Measurements from ENCODE around the gene DTX3.

DTX3 gene

DNA sequence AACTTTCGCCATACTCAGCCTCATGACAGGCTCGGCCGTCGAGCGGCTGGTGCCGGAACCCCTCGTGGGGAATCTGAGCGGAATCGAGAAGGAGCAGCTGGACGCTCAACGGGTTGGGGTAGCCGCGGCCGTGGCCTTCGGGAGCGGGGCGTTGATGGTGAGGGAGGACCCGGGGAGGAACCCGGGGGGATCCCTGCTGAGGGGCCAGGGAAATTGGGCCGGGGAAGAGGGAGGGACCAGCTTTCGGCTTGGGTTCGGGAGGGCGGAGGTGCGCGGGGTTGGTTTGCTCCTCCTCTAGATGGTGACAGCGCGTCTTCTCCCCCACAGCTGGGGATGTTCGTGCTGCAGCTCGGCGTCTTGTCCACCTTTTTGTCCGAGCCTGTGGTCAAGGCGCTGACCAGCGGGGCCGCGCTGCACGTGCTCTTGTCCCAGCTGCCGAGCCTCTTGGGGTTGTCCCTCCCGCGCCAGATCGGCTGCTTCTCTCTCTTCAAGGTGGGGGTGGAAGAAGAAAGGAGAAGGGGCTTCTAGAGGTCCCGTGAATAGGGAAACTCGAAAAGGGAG lies 16.4 kb downstream of the DTX3 start:
- no peak for DNase-seq

DNA sequence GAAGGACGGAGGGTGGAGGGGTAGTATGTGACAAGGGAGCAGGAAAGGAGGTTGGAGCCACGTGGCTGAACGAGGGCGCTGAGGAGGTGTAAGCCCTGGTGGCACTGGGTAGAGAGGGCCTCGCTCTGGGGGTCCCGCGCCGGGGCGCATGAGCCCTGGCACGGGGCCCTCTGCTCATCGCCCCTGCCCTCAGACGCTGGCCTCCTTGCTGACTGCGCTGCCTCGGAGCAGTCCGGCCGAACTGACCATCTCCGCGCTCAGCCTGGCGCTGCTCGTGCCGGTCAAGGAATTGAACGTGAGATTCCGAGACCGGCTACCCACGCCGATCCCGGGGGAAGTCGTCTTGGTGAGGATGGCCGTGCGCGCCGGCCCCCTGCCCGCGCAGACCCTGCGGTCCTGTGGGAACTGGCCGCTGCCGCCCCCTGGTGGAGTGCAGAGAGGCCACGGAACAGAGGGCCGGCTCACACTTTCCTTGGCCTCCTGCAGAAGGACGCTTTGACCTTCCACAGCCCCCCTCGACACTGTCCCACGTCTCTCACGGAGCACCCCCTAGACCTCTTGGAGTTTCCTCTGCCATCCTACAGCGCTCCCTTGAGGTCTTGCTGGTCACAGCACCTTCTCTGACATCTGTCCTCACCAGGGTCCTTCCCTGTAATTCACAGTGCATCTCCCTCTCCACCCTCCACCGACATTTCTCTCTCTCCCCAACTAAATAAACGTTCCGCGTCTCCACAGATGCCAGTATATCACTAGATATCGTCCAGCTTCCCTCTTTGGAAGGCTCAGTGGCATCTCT lies 17.1 kb downstream of the DTX3 start:
- DNase-seq: peak; percentile 43

DNA sequence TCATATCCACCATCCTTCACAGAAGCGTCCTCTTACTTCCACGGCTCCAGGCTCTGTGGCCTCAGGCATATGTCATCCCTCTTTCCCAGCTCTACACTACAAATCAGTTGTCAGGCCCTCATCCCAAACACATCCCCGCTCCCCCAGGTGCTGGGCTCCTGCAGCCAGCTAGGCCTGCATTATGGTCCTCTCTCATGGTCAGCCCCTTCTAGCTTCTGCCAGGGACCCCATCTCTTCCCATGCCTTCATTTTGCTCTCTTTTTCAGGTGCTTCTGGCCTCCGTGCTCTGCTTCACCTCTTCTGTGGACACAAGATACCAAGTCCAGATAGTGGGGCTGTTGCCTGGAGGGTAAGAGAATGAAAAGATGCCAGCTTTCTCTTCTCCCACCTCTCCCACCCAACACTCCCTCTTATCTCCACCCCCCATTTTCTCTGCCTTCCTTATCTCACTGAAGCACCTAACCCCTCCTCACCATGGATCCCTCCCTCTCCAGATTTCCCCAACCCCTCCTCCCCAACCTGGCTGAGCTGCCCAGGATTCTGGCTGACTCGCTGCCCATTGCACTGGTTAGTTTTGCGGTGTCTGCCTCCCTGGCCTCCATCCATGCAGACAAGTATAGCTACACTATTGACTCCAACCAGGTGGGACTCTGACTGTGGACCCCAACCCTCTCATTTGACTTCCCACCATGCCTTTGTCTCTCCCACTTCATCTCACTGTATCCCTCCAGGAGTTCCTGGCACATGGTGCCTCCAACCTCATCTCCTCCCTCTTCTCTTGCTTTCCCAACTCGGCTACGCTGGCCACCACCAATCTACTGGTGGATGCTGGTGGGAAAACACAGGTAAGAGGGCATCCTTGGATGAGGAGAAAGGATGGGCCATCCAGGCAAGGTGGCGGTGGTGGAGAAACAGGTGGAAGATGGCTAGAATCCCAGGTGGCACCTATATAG lies 17.9 kb downstream of the DTX3 start:
- DNase-seq: no peak

DNA sequence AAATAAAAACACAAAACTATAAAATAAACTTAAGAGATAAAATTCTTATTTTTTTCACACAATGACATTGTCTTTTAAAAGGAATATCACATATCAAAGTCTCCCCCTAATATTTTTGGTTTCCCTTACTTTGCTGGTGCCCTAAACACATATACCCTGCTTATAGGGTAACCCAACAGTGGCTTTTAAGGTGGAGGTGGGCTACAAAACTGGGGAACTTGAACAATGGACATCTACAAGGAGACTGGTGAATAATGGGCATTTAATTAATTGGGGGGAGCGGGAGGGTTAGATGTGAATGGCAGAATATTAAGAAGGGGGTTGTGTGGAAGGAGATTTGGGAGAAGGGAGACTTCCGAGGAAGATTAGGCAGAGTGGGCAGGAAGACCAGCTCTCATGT lies 18.8 kb downstream of the DTX3 start:
- no peak for DNase-seq

DNA sequence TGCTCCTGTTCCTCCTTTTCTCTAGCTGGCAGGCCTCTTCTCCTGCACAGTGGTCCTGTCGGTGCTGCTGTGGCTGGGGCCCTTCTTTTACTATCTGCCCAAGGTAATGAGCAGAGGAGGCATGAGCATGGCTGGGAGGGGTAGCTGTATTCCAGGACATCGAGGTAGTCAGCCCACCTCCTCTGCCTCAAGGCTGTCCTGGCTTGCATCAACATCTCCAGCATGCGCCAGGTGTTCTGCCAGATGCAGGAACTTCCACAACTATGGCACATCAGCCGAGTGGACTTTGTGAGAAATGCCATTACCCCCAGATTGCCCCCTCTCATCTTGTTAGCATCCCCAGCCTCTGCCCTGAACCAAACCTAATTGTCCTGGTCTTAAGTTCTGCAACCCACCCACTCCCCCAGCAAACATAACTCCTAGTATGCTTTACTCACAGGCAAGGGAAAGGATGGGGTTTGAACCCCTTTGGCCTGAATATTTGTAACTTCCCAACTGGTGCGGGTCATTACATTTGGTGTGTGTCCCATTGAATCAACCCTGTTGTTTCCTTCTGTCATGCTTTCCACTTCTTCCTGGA lies 19.3 kb downstream of the DTX3 start:
- no peak for DNase-seq

DNA sequence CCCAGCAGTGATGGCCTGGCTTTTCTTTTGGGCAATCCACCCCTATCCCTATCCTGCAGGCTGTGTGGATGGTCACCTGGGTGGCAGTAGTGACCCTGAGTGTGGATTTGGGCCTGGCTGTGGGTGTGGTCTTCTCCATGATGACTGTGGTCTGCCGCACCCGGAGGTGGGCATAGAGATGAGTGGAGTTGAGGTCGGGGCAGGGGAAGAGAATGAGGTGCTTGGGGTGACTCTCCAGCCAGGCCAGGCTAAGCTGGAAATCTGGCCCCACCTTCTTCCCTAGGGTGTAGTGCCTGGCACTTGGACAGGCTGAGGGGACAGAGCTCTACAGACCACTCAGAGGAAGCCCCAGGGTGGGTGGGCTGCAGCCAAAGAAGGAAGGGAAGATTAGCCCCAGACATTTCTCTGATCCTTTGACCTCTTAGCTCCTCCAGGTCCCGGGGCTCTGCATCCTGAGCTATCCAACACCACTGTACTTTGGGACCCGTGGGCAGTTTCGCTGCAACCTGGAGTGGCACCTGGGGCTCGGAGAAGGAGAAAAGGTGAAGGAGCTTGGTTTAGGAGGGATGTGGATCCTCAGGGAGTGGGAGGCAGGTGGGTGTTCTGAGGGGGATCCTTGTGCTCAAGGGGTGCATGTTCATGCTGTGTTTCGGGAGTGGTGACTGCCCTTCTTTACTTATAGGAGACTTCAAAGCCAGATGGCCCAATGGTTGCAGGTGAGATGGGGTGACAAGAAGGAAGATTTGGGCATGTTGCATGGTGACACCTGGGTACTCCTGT lies 20.0 kb downstream of the DTX3 start:
- DNase-seq: no peak

DNA sequence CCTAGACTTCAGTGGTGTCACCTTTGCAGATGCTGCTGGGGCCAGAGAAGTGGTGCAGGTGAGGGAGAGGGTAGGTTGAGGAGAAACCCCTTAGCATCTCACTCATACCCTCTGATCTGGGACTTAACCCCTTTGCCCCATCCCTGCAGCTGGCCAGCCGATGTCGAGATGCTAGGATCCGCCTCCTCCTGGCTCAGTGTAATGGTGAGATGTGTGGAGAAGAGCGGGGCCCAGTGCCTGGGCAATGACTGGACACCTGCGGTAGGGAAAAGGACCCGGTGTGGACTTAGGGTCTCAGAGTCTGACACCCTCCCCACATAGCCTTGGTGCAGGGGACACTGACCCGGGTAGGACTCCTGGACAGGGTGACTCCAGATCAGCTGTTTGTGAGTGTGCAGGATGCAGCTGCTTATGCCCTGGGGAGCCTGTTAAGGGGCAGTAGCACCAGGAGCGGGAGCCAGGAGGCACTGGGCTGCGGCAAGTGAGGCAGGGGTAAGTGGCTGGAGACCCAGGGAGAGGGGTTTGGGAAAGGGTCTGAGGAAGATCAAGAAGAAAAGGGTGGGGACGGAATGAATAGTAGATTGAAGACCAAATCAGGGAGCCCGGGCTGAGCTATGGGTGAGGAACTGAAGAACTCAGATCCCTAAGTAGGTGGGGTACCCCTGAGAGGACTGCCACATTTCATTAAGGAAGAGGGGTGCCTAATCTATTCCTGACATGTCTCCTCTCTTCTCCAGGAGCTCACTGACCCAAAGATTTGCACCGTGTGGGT lies 20.8 kb downstream of the DTX3 start:
- no peak for DNase-seq

DNA sequence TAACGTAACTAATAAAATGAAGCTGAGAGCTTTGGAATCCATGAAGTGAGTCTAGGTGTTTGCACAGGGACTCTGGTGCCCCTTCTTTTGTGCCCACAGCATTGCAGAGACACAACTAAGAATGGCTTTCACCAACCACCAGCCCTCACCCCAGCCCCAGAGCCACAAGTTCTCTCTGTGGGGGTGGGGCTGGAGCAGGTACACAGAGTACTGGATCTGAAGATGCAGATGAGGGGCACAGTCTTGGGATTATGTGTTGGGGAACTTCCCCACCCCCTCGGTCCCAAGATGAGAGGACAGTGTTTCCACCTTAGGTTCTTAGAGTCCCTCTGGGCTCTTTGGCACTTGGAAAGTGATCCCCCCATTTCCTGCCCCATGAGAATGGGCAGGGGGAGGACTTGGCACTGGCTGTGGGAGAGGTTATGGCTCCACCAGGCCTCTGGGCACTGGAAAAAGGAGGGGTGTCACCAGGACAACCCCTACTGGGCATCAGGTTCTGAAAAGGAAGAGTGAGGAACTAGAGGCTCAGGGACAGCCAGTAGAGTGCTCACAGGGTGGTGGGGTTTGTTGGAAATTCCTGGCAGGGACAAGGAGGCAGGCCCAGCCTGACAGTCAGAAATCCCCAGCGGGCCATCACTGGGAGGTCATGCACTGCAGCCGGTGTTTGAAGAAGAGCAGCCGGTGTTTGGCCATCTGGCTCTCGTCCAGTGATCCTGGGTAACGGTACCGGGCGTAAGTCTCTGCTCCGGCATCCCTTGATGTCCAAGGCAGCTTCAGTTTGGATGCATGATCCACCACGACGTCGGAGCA lies 21.7 kb downstream of the DTX3 start:
- no peak for DNase-seq

DNA sequence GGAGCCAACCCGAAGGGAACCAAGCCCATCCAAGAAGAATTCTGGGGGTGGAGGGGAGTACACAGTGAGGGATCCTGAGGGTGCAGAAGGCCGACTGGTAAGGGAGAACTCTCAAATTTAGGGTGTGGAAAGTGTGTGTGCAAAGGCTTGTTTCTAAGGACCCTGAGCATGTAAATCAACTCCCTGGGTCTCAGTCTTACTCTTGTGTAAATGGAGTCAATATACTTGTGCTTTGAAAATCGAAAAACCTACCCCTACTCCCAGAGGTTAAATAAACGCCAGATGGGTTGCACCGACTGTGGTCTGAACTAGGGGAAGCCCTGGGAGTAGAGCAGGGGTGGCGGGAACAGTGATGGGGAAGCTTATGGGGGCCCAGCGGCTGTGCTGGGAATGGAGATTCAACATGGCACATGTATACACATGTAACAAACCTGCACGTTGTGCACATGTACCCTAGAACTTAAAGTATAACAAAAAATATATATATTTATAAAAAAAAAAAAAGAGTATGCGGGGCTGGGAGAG lies 22.4 kb downstream of the DTX3 start:
- DNase-seq: no peak

DNA sequence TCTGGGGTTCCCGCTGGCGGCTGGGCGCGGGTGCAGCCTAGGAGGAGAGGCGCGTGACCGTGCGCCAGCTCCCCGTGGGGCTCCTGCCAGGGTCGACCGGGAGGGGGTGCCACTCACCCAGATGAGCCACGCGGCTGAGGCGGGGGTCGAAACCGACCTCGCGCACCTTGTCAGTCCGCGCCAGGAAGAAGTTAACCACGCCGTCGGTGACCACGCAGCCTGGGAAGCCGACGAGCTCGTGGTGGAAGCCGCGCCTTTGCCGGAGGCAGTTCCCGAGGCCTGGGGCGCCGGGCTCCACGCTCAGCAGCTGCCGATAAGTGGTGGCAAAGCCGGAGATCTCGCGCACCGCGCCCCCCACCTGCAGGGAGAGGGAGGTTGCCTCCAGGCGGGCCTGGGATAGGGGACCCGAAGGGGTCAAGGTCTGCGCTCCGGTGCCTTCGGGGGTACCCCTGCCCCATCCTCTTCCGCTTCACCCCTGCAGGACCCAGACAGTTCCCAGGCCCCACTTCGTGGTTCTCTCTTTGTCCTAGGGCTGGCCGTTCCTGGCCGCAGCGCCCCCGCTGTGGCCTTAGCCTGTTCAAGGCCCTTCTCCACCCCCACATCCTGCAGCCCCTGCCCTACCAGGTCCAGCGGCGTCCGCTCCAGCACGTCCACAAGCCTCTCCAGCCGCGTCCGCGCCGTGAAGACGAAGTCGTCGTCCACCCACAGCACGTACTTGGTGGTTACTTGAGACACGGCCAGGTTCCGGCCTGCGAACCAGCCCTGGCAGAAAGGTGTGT lies 23.1 kb downstream of the DTX3 start:
- DNase-seq: no peak

DNA sequence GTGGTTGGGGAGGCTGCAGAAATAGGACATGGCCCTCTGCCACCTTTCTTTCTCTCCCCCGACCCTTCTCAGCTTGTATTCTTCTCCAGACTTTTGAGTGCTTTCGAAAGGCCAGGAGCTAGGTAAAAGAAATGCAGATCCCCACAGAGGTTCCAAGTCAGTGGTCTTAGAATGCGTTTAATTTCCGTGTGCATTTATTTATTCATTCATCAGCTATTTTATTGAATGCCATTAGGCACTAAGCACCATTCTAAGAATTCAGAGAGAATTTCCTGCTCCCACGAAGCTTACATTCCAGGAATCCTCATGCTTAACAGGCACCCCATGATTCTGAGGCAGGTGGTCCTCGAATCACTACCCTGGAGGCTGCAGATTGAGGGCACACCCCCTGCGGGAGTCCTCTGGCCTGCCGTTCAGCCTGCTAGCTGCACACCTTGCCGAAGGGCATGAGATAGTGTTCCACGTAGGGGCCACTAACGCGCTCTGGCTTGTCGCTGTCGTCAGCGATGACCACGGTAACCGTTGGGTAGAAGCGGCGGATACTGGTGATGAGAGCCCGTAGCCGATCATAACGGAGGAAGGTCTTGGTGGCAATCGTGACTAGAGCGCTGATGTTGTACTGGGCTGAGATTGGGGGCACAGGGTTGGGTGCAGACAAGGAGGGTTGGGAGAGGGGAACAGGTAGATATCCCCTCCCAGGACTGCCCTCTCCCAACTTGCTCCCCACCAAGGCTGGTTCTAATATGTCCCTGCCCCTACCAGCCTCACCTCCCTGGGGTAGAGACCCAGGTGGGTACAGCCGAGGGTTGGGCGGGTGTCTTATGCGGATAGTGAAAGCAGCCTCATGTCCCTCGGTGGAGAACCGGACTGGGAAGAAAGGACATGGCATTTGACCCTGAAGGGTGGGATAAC lies 23.9 kb downstream of the DTX3 start:
- DNase-seq: no peak

DNA sequence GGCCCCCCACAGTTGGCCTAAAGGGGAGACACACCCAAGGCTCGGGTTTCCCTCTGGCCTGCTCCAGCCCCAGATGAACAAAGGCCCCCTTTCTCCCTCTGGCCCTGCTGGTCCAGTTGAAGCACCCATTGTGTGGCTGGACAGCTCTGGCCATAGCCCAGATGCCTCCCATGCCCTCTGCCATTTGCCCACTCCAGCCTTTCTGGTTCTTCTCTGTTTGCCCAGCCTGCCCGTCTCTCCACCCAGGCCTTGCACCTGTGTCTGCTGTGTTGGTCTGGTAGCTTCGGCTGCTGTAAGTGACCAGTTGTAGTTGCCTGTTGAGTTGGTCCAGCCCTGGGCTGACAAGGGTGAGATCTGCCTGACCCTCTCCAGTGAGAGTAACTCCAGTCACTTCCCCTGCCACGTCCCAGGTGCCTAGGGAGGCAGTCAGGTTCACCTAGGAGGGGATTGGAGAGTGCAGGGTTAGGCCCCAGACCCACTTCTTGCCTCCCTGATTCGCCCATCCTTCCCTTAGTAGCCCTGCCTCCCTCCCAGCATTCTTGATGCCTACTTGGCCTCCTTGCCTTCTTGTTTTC lies 25.4 kb downstream of the DTX3 start:
- no peak for DNase-seq

DNA sequence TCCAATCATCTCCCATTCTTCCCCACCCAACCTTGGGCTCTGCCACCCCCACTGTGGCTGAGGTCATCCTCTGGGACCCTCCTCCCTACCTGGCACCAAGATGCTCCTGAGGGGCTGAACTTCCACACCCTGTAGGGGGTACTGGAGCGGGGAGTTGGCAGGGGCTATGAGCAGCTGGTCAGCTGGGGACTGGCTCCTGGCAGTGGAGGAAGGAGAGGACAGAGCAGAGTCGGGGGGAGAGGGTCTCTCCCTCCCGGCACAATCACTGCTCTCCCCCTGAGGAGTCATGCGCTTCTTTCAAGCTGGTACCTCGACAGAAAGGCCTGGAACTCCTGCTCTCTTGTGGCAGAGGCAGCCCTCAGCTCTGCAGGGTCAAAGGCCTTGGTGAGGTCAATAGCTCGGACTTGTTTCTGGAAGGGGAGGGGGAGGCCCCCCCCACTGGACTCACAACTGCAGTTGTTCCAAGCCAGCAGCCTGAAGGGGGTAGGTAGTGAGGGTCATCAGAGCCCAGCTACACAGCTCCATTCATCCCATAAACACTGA lies 26.3 kb downstream of the DTX3 start:
- no peak for DNase-seq

DNA sequence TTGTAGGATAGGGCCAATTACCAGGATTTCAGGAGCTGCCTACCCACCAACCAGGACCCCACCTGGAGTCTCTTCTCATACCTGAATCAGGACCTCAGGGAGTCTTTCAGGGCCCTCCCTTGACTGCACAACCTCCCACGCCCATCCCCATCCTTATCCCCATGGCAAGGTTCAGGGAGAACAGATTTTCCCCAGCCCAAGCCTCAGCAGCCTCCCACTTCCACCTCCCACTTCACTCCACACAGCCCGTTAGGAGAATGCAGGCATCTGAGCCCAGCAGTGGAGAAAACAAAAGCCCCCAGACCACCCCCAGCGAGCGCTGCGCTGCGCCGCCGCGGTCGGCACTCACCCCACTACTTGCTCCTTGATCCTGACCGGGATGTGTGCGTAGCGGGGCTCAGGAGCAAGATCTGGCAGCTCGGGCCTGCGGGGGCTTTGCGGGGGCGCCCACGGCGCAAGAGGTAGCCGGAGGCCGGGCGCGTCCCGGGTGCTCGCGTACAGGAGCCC lies 27.0 kb downstream of the DTX3 start:
- DNase-seq: no peak

DNA sequence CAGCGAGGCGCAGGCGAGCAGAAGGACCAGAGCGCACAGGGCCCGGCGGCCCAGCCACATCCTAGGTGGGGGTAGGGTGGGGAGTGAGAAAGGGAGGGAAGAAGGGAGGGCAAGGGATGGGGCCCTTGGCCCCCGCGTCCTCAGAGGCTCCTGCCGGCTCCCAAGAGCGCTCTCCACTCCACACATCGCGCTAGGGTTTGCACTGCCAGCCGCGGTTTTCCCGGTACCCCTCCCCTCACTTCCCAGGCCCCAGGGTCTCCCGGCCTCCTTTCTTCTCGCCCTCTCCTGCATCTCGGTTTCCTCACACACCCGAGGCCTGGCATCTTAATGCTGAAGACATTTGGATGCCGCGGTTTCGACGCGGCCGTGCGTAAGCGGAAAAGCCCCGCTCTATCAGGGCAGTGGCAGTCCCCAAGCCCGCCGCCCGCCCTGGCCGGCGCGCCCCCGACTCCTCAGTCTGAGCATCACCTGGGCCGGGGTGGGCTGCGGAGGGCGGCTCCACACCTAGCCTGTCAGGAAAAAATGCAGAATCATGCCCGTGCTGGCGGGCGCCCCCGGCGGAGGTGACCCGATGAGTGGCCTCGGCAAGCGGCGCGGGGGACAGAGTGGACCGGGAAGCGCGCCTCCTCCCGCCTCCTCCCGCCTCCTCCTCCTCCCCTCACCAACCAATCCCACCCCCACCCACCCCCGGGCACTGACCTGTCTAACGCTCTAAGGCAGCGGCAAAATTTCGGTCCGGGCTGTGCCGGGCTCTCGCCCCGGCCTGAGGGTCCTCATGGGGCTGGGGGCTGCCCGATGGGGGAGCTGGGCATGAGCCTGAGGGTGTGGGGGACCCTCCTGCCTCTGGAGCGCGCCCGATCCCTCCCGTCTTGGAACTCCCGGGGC lies 27.7 kb downstream of the DTX3 start:
- DNase-seq: no peak
